ENCODE results near the gene CHIT1. TPM values are rescaled to one million over a fixed set of nuclear protein-coding genes. Genes with fewer than 3 reads are reported as not detected.

Gene CHIT1
- total and polyA plus RNA-seq, 9 of the 15 experiments (the other 6 are each of a cell fraction or from before 2014, with no cell fraction given) = not detected

DNA sequence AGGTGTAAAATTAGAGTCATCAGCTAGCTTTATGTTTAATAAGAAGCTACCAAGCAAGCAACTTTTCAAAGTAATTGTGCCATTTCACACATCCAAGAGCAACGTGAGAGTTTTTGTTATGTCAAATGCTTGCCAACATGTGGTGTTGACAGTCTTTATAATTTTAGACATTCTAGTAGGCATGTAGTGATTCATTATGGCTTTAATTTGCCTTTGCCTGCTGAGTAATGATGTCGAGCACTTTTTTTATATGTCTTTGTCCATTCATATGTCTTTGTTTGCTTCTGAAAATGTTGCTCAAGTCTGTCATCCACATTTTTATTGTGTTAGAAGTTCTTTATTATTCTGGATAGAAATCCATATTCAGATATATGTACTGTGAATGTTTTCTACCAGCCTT lies 21.4 kb upstream of the CHIT1 start:
- Histone ChIP-seq H3K36me3 (ENCODE audit: control insufficient read depth, insufficient read depth, low read length) (no peaks in the 10 kb centered on the region), H3K4me1 (replicated peaks in 1 of 2; ENCODE audit: control insufficient read depth in 2 of 2, insufficient read depth in 2 of 2, low read length in 2 of 2) (no peaks in the 10 kb centered on the region), H3K9me1 (ENCODE audit: control insufficient read depth, insufficient read depth, low read length) (no peaks in the 10 kb centered on the region), H3K9ac (ENCODE audit: insufficient read depth in 1 of 2, low read depth in 2 of 2, low read length in 2 of 2) (no peak overlapping the region), H3K27ac (ENCODE audit: extremely low read depth, low read depth, low read length) (no peak overlapping the region), H3K4me3 (no peak overlapping the region), H2AFZ (ENCODE audit: low read depth, low read length) (no peak overlapping the region), H3K79me2 (ENCODE audit: control insufficient read depth, insufficient read depth, low read length) (no peaks in the 10 kb centered on the region), H4K20me1 (replicated peaks; ENCODE audit: control insufficient read depth, insufficient read depth, low read length) (no peaks in the 10 kb centered on the region), H3K27me3 (ENCODE audit: control insufficient read depth in 2 of 2, insufficient read depth in 2 of 2, low read length in 2 of 2) (peaks cover 0 to 4% of the 10 kb centered on the region in 2 experiments; a peak in 2 of 5 replicates), H3K4me2 (ENCODE audit: insufficient read depth, low read length) (no peak overlapping the region), H3K9me3 (replicated peaks; ENCODE audit: control insufficient read depth, insufficient read depth, low read depth, low read length) (no peaks in the 10 kb centered on the region)
- ChIA-PET CTCF (ENCODE audit: low intra/inter-chr PET ratio) (no interaction called here), POLR2A (interaction anchor here (0.6 to 0.7 kb wide), 2 partner anchors 346 to 602 kb away, joined by 3 read pairs; no protein-coding TSS in a partner anchor)
- intact Hi-C loops (cut with micrococcal nuclease) = no loop called here
- no peak for FAIRE-seq
- in situ Hi-C loops (cut with MboI) = no loop called here
- ATAC-seq = no peak
- WGBS (ENCODE audit: insufficient coverage, low coverage, missing lambda C conversion rate) = 0% methylated on average over 2 of the region's 2 CpGs
- no TSS peak for BruUV-seq (replicated peaks)
- no peak for DNase-seq (ENCODE audit: extremely low read depth in 1 of 4, low spot score in 3 of 4)
- TF ChIP-seq BCLAF1 (IDR thresholded peaks at IDR 0.05; ENCODE audit: borderline replicate concordance in 1 of 2, control insufficient read depth in 1 of 2, low read depth in 2 of 2, low read length in 1 of 2) (no peak), TEAD4 (IDR thresholded peaks at IDR 0.05; ENCODE audit: low read length) (no peak), TEAD4 (CRISPR knock-in tag; IDR thresholded peaks at IDR 0.05; ENCODE audit: borderline replicate concordance) (no peak), HEY1 (CRISPR knock-in tag; IDR thresholded peaks at IDR 0.05; ENCODE audit: borderline replicate concordance) (no peak), ZC3H8 (IDR thresholded peaks at IDR 0.05) (no peak), COPS2 (conservative IDR thresholded peaks at IDR 0.05) (no peak), ATF2 (CRISPR knock-in tag; IDR thresholded peaks at IDR 0.05) (no peak), MEIS2 (IDR thresholded peaks at IDR 0.05; ENCODE audit: partially characterized antibody) (no peak), CC2D1A (IDR thresholded peaks at IDR 0.05) (no peak), ZNF561 (CRISPR knock-in tag; conservative IDR thresholded peaks at IDR 0.05) (no peak)
- TF ChIP-seq, protein P1, sequence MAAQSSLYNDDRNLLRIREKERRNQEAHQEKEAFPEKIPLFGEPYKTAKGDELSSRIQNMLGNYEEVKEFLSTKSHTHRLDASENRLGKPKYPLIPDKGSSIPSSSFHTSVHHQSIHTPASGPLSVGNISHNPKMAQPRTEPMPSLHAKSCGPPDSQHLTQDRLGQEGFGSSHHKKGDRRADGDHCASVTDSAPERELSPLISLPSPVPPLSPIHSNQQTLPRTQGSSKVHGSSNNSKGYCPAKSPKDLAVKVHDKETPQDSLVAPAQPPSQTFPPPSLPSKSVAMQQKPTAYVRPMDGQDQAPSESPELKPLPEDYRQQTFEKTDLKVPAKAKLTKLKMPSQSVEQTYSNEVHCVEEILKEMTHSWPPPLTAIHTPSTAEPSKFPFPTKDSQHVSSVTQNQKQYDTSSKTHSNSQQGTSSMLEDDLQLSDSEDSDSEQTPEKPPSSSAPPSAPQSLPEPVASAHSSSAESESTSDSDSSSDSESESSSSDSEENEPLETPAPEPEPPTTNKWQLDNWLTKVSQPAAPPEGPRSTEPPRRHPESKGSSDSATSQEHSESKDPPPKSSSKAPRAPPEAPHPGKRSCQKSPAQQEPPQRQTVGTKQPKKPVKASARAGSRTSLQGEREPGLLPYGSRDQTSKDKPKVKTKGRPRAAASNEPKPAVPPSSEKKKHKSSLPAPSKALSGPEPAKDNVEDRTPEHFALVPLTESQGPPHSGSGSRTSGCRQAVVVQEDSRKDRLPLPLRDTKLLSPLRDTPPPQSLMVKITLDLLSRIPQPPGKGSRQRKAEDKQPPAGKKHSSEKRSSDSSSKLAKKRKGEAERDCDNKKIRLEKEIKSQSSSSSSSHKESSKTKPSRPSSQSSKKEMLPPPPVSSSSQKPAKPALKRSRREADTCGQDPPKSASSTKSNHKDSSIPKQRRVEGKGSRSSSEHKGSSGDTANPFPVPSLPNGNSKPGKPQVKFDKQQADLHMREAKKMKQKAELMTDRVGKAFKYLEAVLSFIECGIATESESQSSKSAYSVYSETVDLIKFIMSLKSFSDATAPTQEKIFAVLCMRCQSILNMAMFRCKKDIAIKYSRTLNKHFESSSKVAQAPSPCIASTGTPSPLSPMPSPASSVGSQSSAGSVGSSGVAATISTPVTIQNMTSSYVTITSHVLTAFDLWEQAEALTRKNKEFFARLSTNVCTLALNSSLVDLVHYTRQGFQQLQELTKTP (IDR thresholded peaks at IDR 0.05; ENCODE audit: low read depth in 1 of 2, partially characterized antibody in 2 of 2) = no peak
- TF ChIP-seq, protein P2, sequence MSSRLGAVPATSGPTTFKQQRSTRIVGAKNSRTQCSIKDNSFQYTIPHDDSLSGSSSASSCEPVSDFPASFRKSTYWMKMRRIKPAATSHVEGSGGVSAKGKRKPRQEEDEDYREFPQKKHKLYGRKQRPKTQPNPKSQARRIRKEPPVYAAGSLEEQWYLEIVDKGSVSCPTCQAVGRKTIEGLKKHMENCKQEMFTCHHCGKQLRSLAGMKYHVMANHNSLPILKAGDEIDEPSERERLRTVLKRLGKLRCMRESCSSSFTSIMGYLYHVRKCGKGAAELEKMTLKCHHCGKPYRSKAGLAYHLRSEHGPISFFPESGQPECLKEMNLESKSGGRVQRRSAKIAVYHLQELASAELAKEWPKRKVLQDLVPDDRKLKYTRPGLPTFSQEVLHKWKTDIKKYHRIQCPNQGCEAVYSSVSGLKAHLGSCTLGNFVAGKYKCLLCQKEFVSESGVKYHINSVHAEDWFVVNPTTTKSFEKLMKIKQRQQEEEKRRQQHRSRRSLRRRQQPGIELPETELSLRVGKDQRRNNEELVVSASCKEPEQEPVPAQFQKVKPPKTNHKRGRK (tag; IDR thresholded peaks at IDR 0.05) = no peak
